Measurements from ENCODE around the gene SMC4. TPM values are rescaled to one million over a fixed set of nuclear protein-coding genes. Genes with fewer than 3 reads are reported as not detected.

The SMC4 gene
- total and polyA plus RNA-seq, 2 experiments from 2014 or later, result 49.6 to 55.4 TPM

DNA sequence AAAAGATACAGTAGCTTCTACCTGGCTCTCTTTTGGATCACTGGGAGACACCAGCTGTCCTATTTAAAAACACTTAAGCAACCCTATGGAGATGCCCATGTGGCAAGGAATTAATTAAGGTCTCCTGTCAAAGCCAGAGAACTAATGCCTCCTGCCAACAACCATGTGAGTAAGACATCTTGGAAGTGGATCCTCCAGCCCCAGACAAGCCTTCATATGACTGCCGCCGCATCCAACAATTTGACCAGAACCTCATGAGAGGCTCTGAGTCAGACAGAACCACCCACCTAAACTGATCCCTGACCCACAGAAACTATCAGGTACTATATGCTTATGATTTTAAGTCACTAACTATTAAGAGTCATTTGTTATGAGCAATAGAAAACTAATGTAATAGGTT, 22.8 kb upstream of the SMC4 start:
- no peak overlapping the region for H3K4me2 ChIP-seq
- no peak for DNase-seq (ENCODE audit: low spot score)
- 97% methylated on average over 2 of the region's 2 CpGs for WGBS (ENCODE audit: low lambda C conversion rate, missing lambda C conversion rate)

DNA sequence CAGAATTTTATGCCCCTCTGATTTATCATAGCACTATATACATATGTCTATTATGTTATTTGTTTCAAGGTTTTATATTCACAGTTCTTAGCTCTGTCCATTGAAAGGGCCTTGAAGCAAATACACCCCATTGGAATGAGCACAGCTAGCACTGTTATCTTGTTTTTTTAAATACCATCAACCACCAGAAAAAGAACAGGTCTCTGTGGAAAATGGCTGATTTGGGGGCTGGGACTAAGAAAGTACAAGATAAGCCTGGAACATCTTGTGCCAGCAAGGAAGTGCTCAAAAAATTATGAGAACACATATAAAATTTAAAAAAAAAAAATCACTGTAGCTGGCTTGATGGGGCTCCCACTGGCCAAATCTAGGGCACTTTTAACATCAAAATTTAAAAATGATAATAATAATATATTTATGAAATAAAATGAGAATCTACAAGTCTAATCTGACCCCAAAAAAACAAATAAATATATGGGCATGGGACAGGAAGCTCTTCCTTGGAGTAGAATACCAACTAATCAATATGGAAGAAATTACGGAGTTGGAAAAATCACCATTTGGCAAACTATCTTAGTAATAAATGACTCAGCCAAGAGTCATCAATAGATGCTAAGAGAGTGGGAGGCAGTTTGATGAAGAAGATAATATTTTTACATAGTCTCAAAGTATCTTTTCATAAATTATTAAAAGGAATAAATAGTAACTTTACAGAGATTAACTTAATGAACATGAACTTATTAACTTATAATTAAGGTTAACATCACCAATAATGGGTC, 20.9 kb upstream of the SMC4 start:
- TF ChIP-seq EZH2 (IDR thresholded peaks at IDR 0.05; ENCODE audit: borderline replicate concordance), result no peak
- no peak for TF ChIP-seq EZH2phosphoT487 (IDR thresholded peaks at IDR 0.05; ENCODE audit: low read depth, severe bottlenecking, unreplicated experiment)
- TF ChIP-seq, protein P1, sequence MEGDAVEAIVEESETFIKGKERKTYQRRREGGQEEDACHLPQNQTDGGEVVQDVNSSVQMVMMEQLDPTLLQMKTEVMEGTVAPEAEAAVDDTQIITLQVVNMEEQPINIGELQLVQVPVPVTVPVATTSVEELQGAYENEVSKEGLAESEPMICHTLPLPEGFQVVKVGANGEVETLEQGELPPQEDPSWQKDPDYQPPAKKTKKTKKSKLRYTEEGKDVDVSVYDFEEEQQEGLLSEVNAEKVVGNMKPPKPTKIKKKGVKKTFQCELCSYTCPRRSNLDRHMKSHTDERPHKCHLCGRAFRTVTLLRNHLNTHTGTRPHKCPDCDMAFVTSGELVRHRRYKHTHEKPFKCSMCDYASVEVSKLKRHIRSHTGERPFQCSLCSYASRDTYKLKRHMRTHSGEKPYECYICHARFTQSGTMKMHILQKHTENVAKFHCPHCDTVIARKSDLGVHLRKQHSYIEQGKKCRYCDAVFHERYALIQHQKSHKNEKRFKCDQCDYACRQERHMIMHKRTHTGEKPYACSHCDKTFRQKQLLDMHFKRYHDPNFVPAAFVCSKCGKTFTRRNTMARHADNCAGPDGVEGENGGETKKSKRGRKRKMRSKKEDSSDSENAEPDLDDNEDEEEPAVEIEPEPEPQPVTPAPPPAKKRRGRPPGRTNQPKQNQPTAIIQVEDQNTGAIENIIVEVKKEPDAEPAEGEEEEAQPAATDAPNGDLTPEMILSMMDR (IDR thresholded peaks at IDR 0.05; ENCODE audit: poor library complexity), result no peak
- H3K4me2 ChIP-seq, result peak overlapping the region; percentile 6
- peak overlapping the region; percentile 32 for H3K27ac ChIP-seq
- no peaks in the 10 kb centered on the region for H4K20me1 ChIP-seq (ENCODE audit: insufficient read depth, poor library complexity, severe bottlenecking)
- no peaks in the 10 kb centered on the region for H3K9me3 ChIP-seq (ENCODE audit: low read depth)
- no peaks in the 10 kb centered on the region for H3K27me3 ChIP-seq
- peak; percentile 9 for DNase-seq (ENCODE audit: low spot score)
- no peaks in the 10 kb centered on the region for H3K36me3 ChIP-seq (replicated peaks; ENCODE audit: insufficient read depth, low read depth)
- H2AFZ ChIP-seq, result no peak overlapping the region
- WGBS (ENCODE audit: low lambda C conversion rate, missing lambda C conversion rate), result 96% methylated on average over 1 of the region's 1 CpG
- H3K4me3 ChIP-seq, result no peak overlapping the region
- H3K9me2 ChIP-seq (replicated peaks; ENCODE audit: insufficient read depth), result no peaks in the 10 kb centered on the region
- H3K4me1 ChIP-seq (ENCODE audit: insufficient read depth), result peaks cover 6% of the 10 kb centered on the region
- peaks cover 3% of the 10 kb centered on the region for H3K79me2 ChIP-seq

More for the DNA sequence above, 22.8 kb upstream of the SMC4 start:
- Histone ChIP-seq H3K27me3 (no peaks in the 10 kb centered on the region), H3K9me2 (replicated peaks; ENCODE audit: insufficient read depth) (no peaks in the 10 kb centered on the region), H3K9me3 (ENCODE audit: low read depth) (no peaks in the 10 kb centered on the region), H3K79me2 (no peaks in the 10 kb centered on the region), H3K36me3 (replicated peaks; ENCODE audit: insufficient read depth, low read depth) (no peaks in the 10 kb centered on the region), H3K4me1 (ENCODE audit: insufficient read depth) (peaks cover 6% of the 10 kb centered on the region), H2AFZ (no peak overlapping the region), H3K4me3 (no peak overlapping the region), H3K27ac (no peak overlapping the region), H4K20me1 (ENCODE audit: insufficient read depth, poor library complexity, severe bottlenecking) (no peaks in the 10 kb centered on the region)
- TF ChIP-seq EZH2 (IDR thresholded peaks at IDR 0.05; ENCODE audit: borderline replicate concordance), result no peak

DNA sequence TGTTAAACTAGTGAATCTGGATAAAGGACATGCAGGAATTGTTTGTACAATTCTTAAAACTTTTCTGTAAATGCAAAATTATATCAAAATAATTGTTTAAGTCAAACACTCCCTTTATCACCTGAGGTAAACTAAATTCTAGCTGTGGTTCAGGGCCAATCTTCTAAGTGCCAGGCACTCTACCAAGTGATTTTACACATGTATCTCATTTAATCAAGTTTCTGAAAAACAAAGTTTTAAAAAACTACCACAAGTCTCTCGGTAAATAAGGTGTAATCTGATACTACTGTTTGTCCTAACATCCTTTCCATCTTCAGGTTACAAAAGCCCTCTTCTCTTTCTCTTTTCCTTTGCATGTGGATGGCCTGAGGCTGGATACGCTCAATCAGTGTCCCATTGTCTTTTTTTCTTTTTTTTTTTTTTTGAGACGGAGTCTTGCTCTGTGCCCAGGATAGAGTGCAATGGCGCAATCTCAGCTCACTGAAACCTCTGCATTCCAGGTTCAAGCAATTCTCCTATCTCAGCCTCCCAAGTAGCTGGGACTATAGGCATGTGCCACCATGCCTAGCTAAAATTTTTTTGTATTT, 19.7 kb upstream of the SMC4 start:
- H2AFZ ChIP-seq, result no peak overlapping the region
- 66% methylated on average over 4 of the region's 4 CpGs for WGBS (ENCODE audit: low lambda C conversion rate, missing lambda C conversion rate)
- TF ChIP-seq, protein P1 (IDR thresholded peaks at IDR 0.05; ENCODE audit: poor library complexity), result no peak
- TF ChIP-seq EZH2phosphoT487 (IDR thresholded peaks at IDR 0.05; ENCODE audit: low read depth, severe bottlenecking, unreplicated experiment), result no peak
- H3K79me2 ChIP-seq, result peaks cover 3% of the 10 kb centered on the region
- no peak overlapping the region for H3K27ac ChIP-seq
- H3K27me3 ChIP-seq, result no peaks in the 10 kb centered on the region
- no peaks in the 10 kb centered on the region for H3K36me3 ChIP-seq (replicated peaks; ENCODE audit: insufficient read depth, low read depth)
- H3K4me2 ChIP-seq, result no peak overlapping the region
- H4K20me1 ChIP-seq (ENCODE audit: insufficient read depth, poor library complexity, severe bottlenecking), result no peaks in the 10 kb centered on the region
- H3K4me1 ChIP-seq (ENCODE audit: insufficient read depth), result peaks cover 6% of the 10 kb centered on the region
- H3K4me3 ChIP-seq, result no peak overlapping the region
- no peak for DNase-seq (ENCODE audit: low spot score)
- no peaks in the 10 kb centered on the region for H3K9me3 ChIP-seq (ENCODE audit: low read depth)
- no peaks in the 10 kb centered on the region for H3K9me2 ChIP-seq (replicated peaks; ENCODE audit: insufficient read depth)

DNA sequence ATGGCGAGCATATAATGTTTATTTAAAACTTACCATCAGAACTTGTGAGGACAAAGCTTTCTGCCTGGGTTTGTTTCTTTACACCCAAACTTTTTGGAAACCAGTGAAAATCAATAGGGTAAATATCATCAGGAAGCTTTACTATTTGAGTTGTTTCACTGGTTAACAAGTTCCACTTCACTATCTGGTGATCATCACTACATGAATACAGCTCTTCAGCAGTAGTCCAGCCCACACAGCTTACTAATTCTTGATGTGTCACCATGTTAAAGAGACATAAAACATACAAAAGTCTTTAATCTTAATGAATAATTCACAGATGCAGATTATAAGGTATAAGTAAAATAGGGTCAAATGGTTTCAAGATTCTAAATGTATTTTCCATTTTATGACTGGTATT, 18.0 kb upstream of the SMC4 start:
- no peak overlapping the region for H3K4me2 ChIP-seq
- no peak overlapping the region for H3K4me3 ChIP-seq
- H3K27ac ChIP-seq, result no peak overlapping the region
- no peaks in the 10 kb centered on the region for H3K36me3 ChIP-seq (replicated peaks; ENCODE audit: insufficient read depth, low read depth)
- DNase-seq (ENCODE audit: low spot score), result no peak
- TF ChIP-seq, protein P1 (IDR thresholded peaks at IDR 0.05; ENCODE audit: poor library complexity), result no peak
- no peak for TF ChIP-seq EZH2phosphoT487 (IDR thresholded peaks at IDR 0.05; ENCODE audit: low read depth, severe bottlenecking, unreplicated experiment)
- TF ChIP-seq EZH2 (IDR thresholded peaks at IDR 0.05; ENCODE audit: borderline replicate concordance), result no peak
- no peaks in the 10 kb centered on the region for H3K27me3 ChIP-seq
- H3K4me1 ChIP-seq (ENCODE audit: insufficient read depth), result peaks cover 6% of the 10 kb centered on the region
- H3K9me3 ChIP-seq (ENCODE audit: low read depth), result no peaks in the 10 kb centered on the region
- H2AFZ ChIP-seq, result no peak overlapping the region
- no peaks in the 10 kb centered on the region for H3K9me2 ChIP-seq (replicated peaks; ENCODE audit: insufficient read depth)
- H3K79me2 ChIP-seq, result peaks cover 7% of the 10 kb centered on the region
- no peaks in the 10 kb centered on the region for H4K20me1 ChIP-seq (ENCODE audit: insufficient read depth, poor library complexity, severe bottlenecking)
- 84% methylated on average over 1 of the region's 1 CpG for WGBS (ENCODE audit: low lambda C conversion rate, missing lambda C conversion rate)

Data from hepatocyte (in vitro differentiated cells).